ENCODE results near the gene TBC1D22A. TPM values are rescaled to one million over a fixed set of nuclear protein-coding genes. Genes with fewer than 3 reads are reported as not detected.

TBC1D22A gene
- total RNA-seq, 1 donor from 2014 or later = 28.9 TPM

- no peak for DNase-seq (ENCODE audit: extremely low spot score, unreplicated experiment)
- TF ChIP-seq CTCF (IDR thresholded peaks at IDR 0.05) = no peak
- Mint-ChIP-seq H3K9me3 (ENCODE audit: unreplicated experiment) (no peaks in the 10 kb centered on the region), H3K4me3 (ENCODE audit: unreplicated experiment) (no peak overlapping the region), H3K4me1 (ENCODE audit: unreplicated experiment) (peaks cover 27% of the 10 kb centered on the region), H3K36me3 (ENCODE audit: unreplicated experiment) (no peaks in the 10 kb centered on the region), H3K27me3 (ENCODE audit: unreplicated experiment) (no peaks in the 10 kb centered on the region), H3K27ac (ENCODE audit: unreplicated experiment) (no peak overlapping the region)
Measured at GRCh38 chr22:47032956-47033647, 270.7 kb downstream of the TBC1D22A start.

DNA sequence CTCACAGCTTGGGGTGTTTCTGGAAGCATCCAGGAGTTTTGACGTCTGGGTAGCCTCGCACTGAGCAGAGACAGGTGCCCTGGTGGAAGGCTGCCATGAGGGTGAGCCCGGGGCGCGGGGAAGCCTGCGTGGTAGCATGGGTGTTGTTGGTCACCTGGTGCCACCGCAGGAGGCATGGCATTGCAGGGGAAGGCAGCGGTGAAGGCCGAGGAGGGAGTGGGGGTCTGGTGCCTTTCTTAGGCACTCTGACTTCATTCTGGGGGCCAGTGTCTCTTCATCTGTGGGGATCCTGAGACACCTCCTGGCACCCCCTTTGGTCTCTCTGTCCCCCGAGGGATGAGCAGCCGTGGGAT, 271.2 kb downstream of the TBC1D22A start:
- peaks cover 32% of the 10 kb centered on the region for H3K4me1 Mint-ChIP-seq (ENCODE audit: unreplicated experiment)
- no peak for TF ChIP-seq CTCF (IDR thresholded peaks at IDR 0.05)
- no peak overlapping the region for H3K27ac Mint-ChIP-seq (ENCODE audit: unreplicated experiment)
- H3K36me3 Mint-ChIP-seq (ENCODE audit: unreplicated experiment) = no peaks in the 10 kb centered on the region
- no peak overlapping the region for H3K4me3 Mint-ChIP-seq (ENCODE audit: unreplicated experiment)
- DNase-seq (ENCODE audit: extremely low spot score, unreplicated experiment) = no peak
- H3K9me3 Mint-ChIP-seq (ENCODE audit: unreplicated experiment) = no peaks in the 10 kb centered on the region
- H3K27me3 Mint-ChIP-seq (ENCODE audit: unreplicated experiment) = no peaks in the 10 kb centered on the region

- Mint-ChIP-seq H3K4me3 (ENCODE audit: unreplicated experiment) (no peak overlapping the region), H3K27me3 (ENCODE audit: unreplicated experiment) (no peaks in the 10 kb centered on the region), H3K9me3 (ENCODE audit: unreplicated experiment) (no peaks in the 10 kb centered on the region), H3K4me1 (ENCODE audit: unreplicated experiment) (peaks cover 34% of the 10 kb centered on the region), H3K36me3 (ENCODE audit: unreplicated experiment) (no peaks in the 10 kb centered on the region), H3K27ac (ENCODE audit: unreplicated experiment) (no peak overlapping the region)
- no peak for DNase-seq (ENCODE audit: extremely low spot score, unreplicated experiment)
- TF ChIP-seq CTCF (IDR thresholded peaks at IDR 0.05) = no peak
Measured at GRCh38 chr22:47034076-47034808, 271.8 kb downstream of the TBC1D22A start.

DNA sequence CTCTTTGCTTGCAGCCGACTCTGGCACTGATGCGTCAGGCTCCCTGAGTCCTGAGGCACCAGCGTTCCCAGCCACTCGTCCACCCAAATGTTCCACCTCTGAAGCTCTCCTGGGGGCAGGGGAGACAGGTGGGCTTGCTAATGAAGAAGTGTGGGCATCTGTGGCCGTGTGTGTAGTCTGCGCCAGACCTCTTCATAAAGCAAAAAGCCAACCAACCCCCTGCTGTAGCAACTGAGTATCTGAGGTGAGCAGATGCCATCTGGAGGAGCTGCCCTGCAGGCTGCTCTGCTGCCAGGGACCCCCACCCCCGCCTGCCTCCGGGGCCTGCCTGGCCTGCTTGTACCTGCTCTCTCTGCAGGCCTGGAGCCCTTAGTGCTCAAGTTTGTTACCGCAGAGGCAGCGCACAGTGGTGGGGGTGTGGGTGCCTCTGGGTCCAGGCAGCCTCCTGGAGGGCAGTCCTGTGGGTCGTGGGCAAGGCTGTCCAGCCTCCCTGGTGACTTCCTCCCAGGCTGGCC, 272.5 kb downstream of the TBC1D22A start:
- no peak overlapping the region for H3K4me3 Mint-ChIP-seq (ENCODE audit: unreplicated experiment)
- H3K27me3 Mint-ChIP-seq (ENCODE audit: unreplicated experiment) = no peaks in the 10 kb centered on the region
- peaks cover 33% of the 10 kb centered on the region for H3K4me1 Mint-ChIP-seq (ENCODE audit: unreplicated experiment)
- no peak for DNase-seq (ENCODE audit: extremely low spot score, unreplicated experiment)
- no peaks in the 10 kb centered on the region for H3K36me3 Mint-ChIP-seq (ENCODE audit: unreplicated experiment)
- no peak overlapping the region for H3K27ac Mint-ChIP-seq (ENCODE audit: unreplicated experiment)
- TF ChIP-seq CTCF (IDR thresholded peaks at IDR 0.05) = no peak
- H3K9me3 Mint-ChIP-seq (ENCODE audit: unreplicated experiment) = no peaks in the 10 kb centered on the region

DNA sequence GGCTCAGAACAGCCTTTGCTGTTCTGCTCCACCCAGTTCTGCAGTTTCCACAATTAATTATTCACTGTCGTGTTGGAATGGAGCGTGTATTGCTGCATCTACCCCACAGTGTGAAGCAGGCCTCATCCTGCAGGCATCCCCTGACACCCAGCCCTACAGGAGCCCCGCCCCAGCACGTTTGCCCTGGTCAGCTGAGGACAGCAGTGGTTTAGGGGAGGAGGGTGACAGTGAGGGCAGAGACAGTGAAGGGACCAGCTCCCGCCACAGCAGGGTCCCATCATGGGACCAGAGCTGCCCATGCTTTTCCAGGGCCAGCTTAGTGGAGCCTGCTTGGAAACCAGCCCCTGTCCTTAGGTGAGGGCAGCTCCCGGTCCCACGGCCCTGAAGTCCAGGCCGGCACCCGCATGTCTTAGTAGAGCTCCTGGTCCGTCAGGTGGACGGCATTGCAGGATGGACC, 273.0 kb downstream of the TBC1D22A start:
- H3K4me3 Mint-ChIP-seq (ENCODE audit: unreplicated experiment) = no peak overlapping the region

More for the DNA sequence above, 273.0 kb downstream of the TBC1D22A start:
- Mint-ChIP-seq H3K36me3 (ENCODE audit: unreplicated experiment) (no peaks in the 10 kb centered on the region), H3K27ac (ENCODE audit: unreplicated experiment) (no peak overlapping the region), H3K27me3 (ENCODE audit: unreplicated experiment) (no peaks in the 10 kb centered on the region), H3K9me3 (ENCODE audit: unreplicated experiment) (no peaks in the 10 kb centered on the region), H3K4me1 (ENCODE audit: unreplicated experiment) (peaks cover 30% of the 10 kb centered on the region)
- TF ChIP-seq CTCF (IDR thresholded peaks at IDR 0.05) = no peak
- no peak for DNase-seq (ENCODE audit: extremely low spot score, unreplicated experiment)

All from osteocyte (in vitro differentiated cells).